ENCODE data around the gene GPX3. TPM values are rescaled to one million over a fixed set of nuclear protein-coding genes. Genes with fewer than 3 reads are reported as not detected.

Gene GPX3
- total RNA-seq, 1 donor from 2014 or later = 160 TPM

DNA sequence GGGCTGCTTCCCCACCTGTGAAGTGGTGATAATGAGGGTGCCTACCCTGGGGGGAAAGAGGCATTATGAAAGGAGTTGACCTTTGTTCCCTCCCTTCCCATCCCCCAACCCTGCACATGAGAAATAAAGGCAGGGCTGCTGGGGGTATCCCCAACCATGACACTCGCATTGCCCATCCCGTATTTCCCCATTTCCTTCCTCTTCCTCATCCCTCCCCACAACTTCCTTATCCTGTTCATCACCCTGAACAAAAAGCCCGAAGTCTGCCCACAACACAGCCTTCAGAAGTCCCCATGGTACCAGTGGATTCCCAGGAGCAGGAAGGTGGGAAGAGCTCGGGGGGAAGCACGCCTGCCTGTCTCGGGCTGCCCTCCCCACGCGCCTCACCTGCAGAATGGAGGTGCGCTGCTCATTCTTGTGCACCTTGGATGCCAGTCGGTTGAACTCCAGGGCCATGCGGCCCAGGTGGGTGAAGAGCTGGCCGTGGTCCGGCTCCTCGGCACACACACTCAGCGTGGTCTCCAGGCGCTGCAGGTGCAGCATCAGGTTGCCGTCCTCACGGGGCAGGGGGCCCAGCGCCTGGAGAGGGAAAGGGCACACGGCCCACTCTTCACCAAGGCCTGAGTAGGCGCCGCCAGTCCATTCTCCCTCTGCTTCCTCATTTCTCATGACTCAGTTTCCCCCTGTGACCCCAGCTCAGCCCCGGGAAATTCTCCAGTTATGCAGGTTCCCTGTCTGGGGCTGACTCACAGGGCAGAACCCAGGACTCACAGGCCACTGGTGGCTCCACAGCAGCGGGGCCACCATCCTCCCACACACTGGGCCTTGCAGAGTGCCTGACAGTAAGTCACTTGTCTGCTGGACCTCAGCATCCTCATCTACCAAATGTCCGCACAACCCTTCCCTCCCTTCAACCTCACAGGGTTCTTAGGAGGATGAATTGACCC is 36.3 kb downstream of the GPX3 start:
- no peak for DNase-seq (ENCODE audit: low spot score)

DNA sequence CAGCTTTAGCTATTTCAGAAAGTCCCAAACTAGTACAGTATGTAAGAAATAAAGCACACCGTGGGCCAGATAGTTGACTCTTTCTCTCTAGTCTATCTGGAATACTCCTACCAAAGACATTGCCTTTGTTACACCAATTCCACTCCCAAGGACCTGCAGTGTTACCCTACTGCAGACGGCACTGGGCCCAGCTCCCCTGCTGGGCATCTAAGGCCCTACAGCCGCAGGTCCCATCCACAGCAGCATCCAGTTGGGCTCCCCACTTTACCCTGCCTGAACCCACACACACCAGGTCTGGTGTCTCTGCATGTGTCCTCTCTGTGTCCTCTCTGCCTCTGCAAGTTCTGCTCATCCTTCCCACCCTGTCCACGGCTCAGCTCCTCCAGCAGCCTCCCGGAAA is 37.9 kb downstream of the GPX3 start:
- DNase-seq (ENCODE audit: low spot score) = no peak

DNA sequence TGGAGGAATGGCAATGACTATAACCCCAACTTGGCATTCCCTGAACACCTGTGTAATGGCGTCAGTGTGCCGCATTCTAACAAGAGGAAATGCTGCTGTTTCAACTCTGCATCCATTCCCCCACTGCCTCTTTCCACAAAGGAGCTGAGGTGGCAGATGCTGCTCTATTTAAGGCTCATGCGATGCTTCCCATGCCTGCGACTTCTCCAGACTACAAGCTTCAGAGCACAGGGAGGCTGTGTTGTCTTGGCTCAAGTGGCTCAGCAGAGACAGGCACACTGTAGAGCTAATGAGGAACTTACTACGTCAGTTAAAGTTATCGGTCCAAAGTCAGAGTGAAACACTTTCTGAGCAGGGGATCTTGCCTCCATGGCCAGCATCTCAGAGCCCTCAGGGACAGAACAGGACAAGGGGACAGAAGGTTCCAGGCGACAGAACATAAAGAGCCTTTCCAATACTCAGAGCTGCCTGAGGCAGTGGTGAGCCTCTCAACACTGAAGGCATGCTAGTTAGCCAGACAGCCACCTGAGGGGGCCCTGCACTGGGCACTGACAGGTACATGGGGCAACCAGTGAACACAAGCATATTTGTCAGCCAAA is 38.6 kb downstream of the GPX3 start:
- no peak for DNase-seq (ENCODE audit: low spot score)

DNA sequence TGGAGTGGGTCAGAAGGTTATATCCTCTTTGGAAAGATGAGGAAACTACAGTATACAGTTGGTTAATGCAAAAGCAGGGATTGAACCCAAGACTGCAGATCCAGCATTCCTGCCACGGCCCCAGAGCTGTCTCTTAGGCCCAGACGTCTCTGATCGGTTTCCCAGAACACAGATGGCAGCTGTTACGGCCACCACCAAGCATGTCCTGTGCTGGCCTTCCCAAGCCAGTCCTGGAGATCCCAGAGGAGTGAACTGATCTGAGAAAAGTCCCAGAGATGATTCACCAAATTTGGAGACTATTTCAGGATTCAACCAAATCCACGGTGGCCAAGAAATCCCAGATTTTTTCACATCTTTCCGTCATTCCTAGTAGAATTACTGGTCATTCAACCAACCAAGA is 40.4 kb downstream of the GPX3 start:
- DNase-seq (ENCODE audit: low spot score) = no peak

DNA sequence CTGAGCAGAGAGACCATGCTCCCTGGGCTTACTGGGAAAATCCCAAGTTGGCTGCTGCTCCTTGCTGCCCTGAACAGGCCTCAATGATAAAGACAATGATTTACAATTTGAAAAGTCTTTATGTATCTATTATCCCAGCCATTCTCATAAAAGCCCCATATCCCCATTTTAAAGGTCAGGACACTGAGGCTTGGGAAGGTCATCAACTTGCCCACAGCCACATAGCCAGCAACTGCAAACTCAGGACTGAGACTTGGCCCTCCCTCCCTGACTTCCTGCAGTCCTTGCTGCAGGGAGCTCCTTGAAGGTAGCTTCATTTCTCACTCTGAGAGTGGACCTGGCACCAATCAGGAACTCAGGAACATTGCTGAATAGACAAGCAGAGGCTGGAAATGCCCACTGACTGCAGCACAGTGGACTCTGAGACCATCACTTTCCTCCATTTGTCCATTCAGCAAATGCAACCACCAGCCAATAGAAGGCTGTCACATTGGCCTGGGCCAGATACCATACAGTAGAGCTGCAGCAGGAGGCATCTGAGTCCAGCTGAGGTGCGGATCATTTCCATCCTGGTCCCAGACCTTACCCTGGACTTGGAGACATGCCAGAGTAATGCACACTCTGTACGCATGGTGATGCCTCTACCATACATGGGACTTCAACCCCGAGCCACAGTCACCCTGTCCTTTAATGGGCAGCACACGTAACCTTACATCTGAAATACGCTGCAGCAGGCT is 42.2 kb downstream of the GPX3 start:
- DNase-seq (ENCODE audit: low spot score) = no peak

DNA sequence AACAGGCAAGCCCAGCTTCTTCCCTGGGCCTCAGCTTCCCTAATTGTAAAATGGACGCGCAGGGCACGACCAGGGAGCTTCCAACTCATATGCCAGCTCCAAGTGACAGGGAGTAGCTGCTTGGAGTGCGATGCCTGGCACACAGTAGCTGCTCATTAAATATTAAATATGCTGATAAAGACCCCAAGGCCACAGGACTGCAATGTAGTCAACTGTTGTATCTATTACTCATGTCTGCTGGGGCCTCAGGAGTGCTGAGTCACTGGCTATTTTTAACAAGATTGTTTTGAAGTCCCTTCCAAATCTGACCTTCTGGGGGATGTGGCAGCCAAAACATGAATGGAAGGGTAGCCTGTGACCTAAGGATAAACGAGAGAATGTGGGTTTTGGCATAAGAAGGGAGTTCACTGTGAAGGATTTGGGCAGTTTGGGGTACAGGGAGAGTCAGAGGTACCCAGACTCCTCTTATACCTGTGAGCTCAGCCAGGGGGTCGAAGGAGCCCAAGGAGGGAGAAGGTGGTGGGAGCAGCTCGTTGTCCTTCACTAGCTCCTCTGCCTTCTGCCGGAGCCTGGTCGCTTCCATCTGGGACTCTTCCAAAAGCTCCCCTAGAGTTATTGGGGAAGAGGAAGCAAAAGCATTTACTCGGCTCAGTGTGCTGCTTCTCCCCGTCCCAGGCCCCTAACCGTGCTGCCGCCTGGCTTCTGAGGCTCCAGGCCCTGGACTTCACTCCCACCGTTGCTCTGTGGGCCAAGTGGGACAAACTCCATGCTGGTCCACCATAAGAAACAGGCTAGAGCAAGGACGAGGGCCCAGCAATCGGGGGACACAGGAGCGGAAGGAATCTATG is 43.0 kb downstream of the GPX3 start:
- no peak for DNase-seq (ENCODE audit: low spot score)

DNA sequence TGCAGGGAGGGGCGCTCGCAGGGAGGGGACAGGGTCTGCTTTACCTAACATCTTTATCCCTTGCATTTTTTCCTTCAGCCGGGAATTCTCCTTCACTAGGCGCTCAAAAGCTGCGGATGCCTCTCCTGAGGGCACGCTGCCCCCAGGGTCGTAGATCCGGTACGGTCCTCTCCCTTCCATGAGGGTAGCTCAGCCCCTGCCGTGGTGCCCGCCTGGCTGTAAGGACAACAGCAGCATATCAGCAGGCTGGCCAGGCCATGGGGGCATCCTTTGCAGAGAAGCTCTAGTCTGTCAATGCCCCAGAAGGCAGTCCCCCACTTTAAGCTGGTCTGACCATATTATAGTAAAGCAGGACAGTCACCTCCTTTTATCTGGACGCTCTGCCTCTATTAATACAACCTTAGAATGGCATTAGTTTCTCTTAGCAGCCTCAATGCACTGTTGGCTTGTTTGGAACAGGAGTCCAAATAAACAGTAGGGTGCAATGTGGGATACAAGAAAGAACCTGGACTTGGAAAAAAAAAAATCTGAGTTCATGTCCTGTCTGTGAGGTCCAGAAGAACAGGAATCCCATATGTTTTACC is 44.6 kb downstream of the GPX3 start:
- DNase-seq (ENCODE audit: low spot score) = no peak

DNA sequence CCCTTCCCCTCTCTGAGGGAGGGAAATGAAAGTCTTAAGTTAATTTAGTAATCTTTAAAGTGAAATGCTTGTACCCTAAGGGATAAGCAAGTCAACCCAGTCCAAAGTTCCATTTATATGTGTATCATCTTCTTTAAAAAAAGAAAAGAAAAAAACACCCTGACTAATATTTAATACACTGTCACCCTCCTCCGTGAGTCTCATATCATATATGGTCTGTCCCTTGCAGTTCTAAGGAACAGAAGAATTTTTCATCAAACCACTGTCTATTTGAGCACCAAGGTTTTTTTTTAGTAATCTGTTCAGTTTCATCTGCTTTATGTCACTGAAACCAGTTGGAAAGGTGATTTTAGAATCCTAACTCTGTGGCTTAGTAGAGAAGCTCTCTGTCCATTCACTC is 45.2 kb downstream of the GPX3 start:
- DNase-seq (ENCODE audit: low spot score) = no peak

DNA sequence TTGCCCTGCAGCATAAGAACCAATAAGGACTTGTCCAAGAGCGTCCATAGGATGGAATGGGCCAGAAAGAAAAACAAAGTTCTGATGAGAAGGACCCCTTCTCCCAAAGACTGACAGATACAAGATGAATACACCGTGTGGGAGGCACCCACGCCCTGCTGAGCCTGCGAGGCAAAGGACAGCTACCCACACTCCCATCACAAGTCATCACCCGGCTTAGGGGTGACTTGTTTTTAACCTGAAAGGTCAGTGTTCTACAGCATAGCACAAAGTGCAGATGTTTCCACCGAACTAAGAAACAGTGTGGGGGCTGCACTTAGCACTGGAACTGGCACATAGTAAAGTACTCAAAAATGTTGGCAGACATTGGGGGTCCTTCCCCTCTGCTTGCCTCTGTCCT is 46.5 kb downstream of the GPX3 start:
- DNase-seq (ENCODE audit: low spot score) = no peak

DNA sequence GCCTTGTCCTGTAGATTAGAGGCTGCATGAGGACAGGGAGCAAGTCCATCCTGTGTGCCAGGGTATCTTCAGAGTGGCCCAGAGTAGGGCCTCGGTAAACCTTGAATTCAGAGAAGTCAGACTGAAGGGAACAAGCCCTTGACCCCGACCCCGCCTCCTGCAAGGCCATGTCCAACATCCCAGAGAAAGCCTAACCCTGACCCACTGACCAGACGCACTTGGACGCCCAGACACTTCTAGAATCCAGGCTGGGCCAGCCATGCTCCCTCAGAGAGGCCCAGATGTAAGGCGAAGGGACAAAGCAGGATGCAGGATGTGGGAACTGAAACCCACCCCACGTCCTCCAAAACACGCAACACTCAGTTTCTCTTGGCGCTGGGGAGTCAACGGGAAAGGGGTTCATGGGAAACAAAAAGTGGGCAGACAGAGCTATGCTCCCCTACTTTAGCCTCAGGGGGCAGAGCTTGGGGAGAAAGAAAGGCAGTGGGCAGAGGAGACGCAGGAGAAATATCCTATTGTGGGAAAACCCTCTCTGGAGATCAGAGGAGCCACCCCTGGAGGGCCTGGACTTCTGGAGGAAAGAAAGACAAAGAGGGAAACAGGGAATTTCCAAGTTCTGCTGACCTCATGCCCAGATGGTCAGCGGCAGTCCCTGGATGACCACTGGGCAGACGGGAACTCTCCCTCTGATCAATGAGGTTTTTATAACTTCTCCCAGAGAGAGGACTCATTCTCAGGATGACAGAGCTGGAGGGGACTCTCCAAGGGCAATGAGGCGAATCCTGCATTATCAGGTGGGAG is 47.4 kb downstream of the GPX3 start:
- DNase-seq (ENCODE audit: low spot score) = no peak

DNA sequence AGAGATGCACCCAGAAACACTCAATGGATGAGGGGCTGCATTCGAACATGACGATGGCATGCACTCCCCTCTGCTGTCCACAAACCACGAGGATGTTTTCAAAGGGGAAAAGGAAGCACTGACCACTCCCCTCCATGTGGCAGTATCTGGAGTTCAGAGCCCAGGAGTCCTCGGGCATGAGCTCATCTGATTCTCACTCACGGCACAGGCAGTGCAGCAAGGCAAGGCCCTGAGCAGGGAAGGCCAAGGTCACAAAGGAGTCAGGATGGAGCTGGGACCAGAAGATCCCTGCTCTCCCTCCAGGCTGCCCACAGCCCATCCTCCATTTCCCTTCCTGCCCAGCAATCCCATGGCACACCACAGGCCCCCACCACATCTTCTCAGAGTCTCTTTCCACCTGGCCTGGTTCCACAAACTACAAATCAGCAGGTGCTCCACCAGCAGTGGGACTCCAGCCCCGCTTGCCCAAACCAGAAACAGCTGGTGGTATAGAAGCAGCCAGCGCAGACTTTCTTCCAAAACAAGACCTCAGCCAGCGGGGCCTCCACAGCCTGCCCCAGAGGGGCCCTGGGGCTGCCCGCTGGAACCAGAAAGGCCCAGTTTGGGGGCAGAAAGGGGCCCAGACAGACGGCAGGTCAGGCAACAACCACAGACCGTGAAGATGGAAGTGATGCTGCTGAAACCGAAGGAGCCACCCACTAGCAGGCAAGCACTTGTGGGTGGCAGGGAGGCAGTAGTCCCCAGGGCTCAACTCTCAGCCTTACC is 48.2 kb downstream of the GPX3 start:
- no peak for DNase-seq (ENCODE audit: low spot score)

DNA sequence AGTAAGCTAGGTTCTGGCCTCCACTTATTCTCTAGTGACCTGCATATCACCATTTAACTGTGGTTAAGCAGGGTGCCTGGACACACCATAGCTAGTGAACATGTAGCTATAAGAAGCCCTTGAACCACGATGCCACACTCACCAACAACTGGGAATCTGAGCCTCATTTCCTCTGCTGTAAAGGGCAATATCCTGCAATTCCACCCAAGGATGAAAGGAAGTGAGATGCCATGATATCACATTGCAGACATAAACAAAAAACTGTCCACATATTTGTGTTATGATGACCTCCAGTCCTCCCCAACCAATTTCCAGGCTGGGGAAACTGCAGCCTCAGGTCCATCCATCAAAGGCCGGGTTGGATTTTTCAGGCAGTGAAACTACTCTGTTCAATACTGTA is 50.1 kb downstream of the GPX3 start:
- no peak for DNase-seq (ENCODE audit: low spot score)

DNA sequence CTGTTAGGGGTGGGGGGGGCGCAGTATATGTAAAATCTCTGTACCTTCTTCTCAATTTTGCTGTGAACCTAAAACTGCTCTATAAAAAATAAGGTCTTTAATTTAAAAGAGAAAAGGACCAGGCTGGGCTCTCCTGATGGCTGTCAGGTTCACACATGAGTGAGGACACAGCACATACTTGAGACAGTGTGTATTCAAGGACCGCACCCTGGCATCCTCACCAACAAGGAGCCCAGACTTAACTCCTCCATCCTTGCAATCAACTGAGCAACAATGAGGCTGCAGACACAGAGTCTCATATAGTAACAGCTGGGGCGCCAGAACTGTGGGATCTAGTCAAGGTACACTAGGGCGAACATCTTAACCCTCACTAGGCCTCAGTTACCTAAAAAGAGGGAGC is 50.6 kb downstream of the GPX3 start:
- DNase-seq (ENCODE audit: low spot score) = no peak

DNA sequence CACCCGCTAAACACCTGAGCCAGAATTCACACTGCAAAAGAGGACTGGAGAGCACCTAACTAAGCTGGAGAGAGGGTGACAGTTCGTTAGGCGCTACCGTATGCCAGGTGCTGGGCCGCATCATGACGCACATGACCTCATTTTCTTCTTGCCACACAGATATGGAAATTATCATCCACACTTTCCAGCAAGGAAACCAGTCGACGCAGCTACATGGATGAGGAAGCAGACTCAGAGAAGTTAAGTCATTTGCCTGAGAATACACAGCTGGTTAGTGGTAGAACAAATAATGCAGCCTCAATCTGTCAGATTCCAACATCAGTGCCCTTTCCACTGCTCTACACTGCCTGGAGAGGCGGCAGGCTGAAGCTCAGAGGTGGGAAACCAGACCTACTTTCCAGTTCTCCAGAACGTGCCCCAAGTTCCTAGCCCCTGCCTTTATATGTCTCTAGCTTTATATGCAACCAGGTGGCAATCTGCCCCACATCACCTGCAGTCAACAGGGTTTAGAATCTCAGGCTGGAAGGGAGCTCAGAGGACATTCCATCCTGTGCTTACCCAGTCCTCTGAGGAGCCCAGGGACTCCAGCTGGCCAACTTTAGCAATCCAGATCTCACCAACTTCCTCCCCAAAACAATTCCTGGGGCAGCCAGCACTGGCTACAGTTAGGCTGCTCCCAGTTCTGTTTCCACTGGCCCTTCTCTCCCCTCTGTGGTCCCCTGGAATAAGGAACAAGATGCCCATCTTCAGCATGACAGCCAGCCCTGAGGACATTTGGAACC is 51.6 kb downstream of the GPX3 start:
- DNase-seq (ENCODE audit: low spot score) = no peak

DNA sequence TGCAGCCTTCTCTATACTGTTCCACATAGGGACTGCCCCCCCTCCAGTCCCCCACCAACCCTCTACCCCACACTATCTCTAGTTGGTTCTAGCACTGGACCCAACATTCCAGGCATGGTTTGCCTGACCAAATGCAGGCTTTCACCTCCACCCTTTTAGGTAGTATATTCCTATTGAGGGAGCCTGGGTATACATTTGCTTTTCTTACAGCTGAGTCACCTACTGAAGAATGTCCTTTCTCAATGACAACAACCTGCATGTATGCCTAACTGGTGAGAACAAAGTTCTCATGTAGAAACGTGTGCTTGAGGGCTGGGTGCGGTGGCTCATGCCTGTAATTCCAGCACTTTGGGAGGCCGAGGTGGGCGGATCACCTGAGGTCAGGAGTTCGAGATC is 52.2 kb downstream of the GPX3 start:
- no peak for DNase-seq (ENCODE audit: low spot score)

DNA sequence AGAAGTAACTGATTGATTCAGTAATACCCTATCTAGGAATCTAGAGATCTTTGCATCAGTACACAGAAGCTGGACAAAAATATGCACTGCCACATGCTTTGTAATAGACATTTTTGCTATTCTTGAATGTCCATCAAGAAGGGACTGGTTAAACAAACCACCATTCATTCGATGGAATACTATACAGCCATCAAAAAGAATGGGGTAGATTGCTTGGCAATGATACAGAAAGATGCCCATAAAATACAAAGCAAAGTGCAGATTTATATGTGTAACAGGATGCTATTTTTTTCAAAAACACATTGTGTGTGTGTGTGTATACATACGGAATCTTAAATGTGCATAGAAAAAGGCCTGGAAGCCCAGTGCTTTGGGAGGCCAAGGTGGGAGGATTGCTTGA is 52.9 kb downstream of the GPX3 start:
- DNase-seq (ENCODE audit: low spot score) = no peak

DNA sequence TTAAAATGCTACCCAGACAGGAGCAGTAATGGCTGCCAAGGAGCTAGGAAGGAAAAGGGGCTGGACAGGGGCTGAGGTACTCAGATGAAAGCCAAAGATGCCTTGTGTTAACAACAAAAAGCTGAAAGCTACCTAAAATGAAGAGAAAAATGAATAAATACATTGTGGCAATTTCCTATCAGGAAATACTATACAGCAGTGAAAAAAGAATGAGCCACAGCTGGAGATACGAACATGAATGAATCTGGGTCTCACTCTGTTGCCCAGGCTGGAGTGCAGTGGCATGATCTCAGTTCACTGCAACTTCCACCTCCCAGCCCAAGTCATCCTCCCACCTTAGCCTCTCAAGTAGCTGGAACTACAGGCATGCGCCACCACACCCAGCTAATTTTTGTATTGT is 54.2 kb downstream of the GPX3 start:
- no peak for DNase-seq (ENCODE audit: low spot score)

DNA sequence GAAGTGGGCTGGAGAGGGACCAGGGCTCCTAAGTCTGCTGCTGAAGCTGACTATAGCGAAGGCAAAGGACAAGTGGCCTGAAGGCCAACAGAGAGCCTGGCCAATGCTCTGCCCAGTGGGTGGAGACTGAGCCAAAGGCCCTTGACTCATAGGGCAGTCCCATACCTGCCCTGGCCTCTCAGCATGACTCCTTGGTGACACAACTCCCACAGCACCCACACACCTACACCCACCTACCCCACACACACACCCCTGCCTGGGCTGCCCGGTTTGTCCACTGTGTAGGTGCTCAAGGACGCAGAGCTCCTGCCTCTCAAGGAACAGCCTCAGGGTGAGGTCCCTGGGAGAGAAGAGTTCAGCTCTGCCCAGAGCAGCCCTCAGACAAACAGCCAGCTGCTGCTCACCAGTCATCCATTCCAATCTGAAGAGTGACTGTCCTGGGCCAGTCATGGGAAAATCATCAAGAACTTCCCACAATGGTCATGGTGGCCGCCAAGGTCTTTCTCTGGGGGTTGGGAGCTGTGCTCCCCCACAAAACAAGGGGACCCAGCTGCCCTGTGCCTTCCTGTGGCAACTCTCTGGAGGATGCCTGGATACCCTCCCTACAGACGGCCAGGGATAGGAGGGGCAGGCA is 55.4 kb downstream of the GPX3 start:
- no peak for DNase-seq (ENCODE audit: low spot score)

DNA sequence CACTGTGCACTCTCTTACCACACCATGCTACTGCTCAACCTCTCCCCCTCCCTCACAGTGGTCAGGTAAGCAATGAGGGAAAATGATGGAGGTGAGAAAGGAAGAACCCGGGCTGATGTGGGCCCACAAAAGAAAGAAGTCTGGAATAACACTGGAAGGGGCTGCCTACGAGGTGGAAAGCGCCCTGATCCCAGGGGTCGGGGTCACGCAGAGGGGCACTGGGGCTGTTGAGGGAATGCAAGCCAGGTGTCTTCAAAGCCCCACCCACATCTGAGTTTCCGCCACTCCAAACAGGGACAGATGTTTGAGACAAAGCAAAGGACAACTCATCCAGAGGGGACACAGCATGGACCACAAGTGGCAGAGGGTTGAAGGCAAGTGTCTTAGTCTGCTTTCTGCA is 56.2 kb downstream of the GPX3 start:
- no peak for DNase-seq (ENCODE audit: low spot score)

All from ureter (tissue), 1 donor.